ENCODE data around the gene SOS1. TPM values are rescaled to one million over a fixed set of nuclear protein-coding genes. Genes with fewer than 3 reads are reported as not detected.

Gene SOS1
- total and polyA plus RNA-seq, 4 donors: 3.9 to 97.6 (median 14.6) TPM

DNA sequence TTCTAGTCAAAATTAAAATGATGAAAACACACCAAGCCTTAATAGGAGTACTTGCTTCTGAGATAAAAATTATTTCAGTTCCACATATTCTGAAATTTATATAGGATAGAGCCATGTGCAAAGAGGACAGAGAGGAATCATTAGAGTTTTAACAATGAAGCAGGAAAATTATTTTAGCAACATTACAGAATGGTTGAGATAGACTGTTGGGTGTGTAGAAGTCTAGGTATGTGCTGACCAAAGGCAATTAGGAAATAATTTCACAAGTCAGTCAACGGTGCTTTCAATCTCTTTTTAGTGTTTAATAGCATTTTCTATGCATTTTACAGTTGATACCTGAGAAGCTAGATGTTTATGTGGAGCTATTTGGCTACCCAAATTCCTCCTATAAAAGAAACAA is 25.2 kb downstream of the SOS1 start:
- no peaks in the 10 kb centered on the region for H3K9me3 ChIP-seq (ENCODE audit: control insufficient read depth in 4 of 4, insufficient read depth in 3 of 4, low read length in 3 of 4)
- no peaks in the 10 kb centered on the region for H3K36me3 ChIP-seq (ENCODE audit: control insufficient read depth in 4 of 4, insufficient read depth in 4 of 4, low read length in 4 of 4)
- TF ChIP-seq, protein P1, sequence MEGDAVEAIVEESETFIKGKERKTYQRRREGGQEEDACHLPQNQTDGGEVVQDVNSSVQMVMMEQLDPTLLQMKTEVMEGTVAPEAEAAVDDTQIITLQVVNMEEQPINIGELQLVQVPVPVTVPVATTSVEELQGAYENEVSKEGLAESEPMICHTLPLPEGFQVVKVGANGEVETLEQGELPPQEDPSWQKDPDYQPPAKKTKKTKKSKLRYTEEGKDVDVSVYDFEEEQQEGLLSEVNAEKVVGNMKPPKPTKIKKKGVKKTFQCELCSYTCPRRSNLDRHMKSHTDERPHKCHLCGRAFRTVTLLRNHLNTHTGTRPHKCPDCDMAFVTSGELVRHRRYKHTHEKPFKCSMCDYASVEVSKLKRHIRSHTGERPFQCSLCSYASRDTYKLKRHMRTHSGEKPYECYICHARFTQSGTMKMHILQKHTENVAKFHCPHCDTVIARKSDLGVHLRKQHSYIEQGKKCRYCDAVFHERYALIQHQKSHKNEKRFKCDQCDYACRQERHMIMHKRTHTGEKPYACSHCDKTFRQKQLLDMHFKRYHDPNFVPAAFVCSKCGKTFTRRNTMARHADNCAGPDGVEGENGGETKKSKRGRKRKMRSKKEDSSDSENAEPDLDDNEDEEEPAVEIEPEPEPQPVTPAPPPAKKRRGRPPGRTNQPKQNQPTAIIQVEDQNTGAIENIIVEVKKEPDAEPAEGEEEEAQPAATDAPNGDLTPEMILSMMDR (IDR thresholded peaks at IDR 0.05; ENCODE audit: control extremely low read depth, extremely low read depth): no peak
- H3K9ac ChIP-seq (ENCODE audit: insufficient read depth in 1 of 2, low read length in 2 of 2): no peak overlapping the region
- H3K27ac ChIP-seq (ENCODE audit: low read depth in 1 of 2, low read length in 1 of 2): no peak overlapping the region
- DNase-seq: no peak
- peaks cover 0 to 13% (median 7%) of the 10 kb centered on the region in 5 donors for H3K4me1 ChIP-seq (ENCODE audit: control insufficient read depth in 5 of 5, insufficient read depth in 5 of 5, low read length in 5 of 5)
- ATAC-seq (ENCODE audit: insufficient read depth, low FRiP score): no peak
- 35 to 68% methylated on average over 1 of the region's 1 CpG for WGBS, 2 donors
- H3K4me3 ChIP-seq: no peak overlapping the region
- H3K27me3 ChIP-seq (ENCODE audit: control insufficient read depth in 3 of 3, insufficient read depth in 3 of 3, low read length in 2 of 3): no peaks in the 10 kb centered on the region

DNA sequence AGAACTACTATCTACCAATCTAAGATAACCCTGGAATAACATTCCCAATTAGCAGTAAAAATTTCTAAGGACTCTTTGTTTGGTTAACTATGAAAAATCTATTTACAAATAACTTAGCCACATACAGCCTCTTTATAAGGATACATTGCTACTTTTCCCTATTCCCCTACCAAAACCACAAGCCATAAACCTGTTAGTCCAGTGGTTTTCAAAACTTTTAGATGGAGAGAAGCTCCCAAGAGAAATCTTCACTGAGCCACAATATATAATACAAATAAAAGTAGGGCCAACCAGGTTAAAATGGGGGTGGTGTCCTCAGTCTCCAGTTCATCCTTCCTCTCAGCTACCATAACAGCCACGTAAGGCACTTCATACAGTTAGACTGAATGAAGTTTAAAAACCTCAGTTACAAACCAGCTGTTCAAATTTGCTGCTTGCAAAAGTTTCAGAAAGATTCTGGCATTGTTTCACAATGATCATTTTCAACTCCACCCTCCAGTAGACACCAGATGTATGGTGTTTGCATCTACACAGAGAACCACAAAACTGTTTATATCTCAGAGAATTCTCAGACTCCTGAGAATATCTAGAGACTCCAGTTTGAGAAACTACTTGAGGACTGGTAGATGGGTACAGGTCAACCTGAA is 26.0 kb downstream of the SOS1 start:
- H3K9me3 ChIP-seq (ENCODE audit: control insufficient read depth in 4 of 4, insufficient read depth in 3 of 4, low read length in 3 of 4): no peaks in the 10 kb centered on the region
- no peaks in the 10 kb centered on the region for H3K27me3 ChIP-seq (ENCODE audit: control insufficient read depth in 3 of 3, insufficient read depth in 3 of 3, low read length in 2 of 3)
- peaks cover 0 to 13% (median 7%) of the 10 kb centered on the region in 5 donors for H3K4me1 ChIP-seq (ENCODE audit: control insufficient read depth in 5 of 5, insufficient read depth in 5 of 5, low read length in 5 of 5)
- no peaks in the 10 kb centered on the region for H3K36me3 ChIP-seq (ENCODE audit: control insufficient read depth in 4 of 4, insufficient read depth in 4 of 4, low read length in 4 of 4)
- DNase-seq: peak in 2 of 3 donors; percentile 71 to 85
- H3K9ac ChIP-seq (ENCODE audit: insufficient read depth in 1 of 2, low read length in 2 of 2): peak overlapping the region in 1 of 2 donors; percentile 36
- no peak for ATAC-seq (ENCODE audit: insufficient read depth, low FRiP score)
- TF ChIP-seq, protein P1 (IDR thresholded peaks at IDR 0.05; ENCODE audit: control extremely low read depth, extremely low read depth): no peak
- H3K4me3 ChIP-seq: no peak overlapping the region
- 23 to 42% methylated on average over 1 of the region's 1 CpG for WGBS, 2 donors
- H3K27ac ChIP-seq (ENCODE audit: low read depth in 1 of 2, low read length in 1 of 2): peak overlapping the region in 1 of 2 donors; percentile 6

DNA sequence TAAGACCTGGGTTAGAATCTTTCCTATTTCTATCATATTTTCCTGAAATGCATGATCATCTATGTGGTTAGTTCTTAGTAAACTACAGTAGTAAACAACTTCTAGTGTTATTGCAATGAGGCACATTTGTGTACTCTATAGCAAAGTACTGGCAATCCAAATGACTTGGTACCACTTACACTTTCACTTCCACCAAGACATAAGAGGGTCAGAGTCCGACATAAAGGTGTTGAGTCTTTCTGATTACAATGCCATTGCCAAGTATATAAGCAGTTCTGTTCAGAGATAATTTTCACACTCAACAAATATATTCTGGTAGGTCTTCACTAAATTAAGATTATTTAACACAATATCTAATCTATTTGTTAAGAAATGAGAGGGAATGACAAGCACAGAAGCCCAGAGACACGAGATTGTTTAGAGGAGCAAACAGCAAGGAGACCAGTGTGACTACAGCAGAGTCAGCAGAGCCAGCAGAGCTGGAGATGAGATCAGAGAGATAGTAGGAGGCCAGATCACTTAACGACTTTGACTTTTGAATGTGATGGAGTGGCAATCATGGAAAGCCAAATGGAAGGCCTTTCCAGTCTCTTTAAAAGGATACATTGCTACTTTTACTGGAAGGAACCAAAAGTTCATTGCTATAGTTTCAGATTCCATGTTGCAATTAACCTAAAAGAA is 27.5 kb downstream of the SOS1 start:
- 52 to 65% methylated on average over 3 of the region's 3 CpGs for WGBS, 2 donors
- Histone ChIP-seq H3K36me3 (ENCODE audit: control insufficient read depth in 4 of 4, insufficient read depth in 4 of 4, low read length in 4 of 4) (no peaks in the 10 kb centered on the region), H3K9me3 (ENCODE audit: control insufficient read depth in 4 of 4, insufficient read depth in 3 of 4, low read length in 3 of 4) (no peaks in the 10 kb centered on the region), H3K9ac (ENCODE audit: insufficient read depth in 1 of 2, low read length in 2 of 2) (no peak overlapping the region), H3K4me1 (ENCODE audit: control insufficient read depth in 5 of 5, insufficient read depth in 5 of 5, low read length in 5 of 5) (peaks cover 0 to 13% (median 7%) of the 10 kb centered on the region in 5 donors), H3K27me3 (ENCODE audit: control insufficient read depth in 3 of 3, insufficient read depth in 3 of 3, low read length in 2 of 3) (no peaks in the 10 kb centered on the region), H3K4me3 (no peak overlapping the region), H3K27ac (ENCODE audit: low read depth in 1 of 2, low read length in 1 of 2) (no peak overlapping the region)
- DNase-seq (no peak), ATAC-seq (ENCODE audit: insufficient read depth, low FRiP score) (no peak)
- TF ChIP-seq, protein P1 (IDR thresholded peaks at IDR 0.05; ENCODE audit: control extremely low read depth, extremely low read depth): no peak
